DOHH2 (cell line): ENCODE measurements around the gene CISD3.

Source experiments
- H3F3A ChIP-seq: fragments of 200-600 bp; sonication (generic), shearing (Covaris generic); 2 replicates; pipeline ENCODE4 v1.6.0; 2016; ENCODE audit warnings: antibody characterized with exemption, mild to moderate bottlenecking; ENCODE audit not compliant: control insufficient read depth, insufficient read depth
- H3K27ac ChIP-seq: fragments of 200-600 bp; sonication (generic); 2 replicates; pipeline ENCODE4 v1.5.1; 2014; ENCODE audit warnings: low read depth, mild to moderate bottlenecking, low read length, moderate library complexity
- H3K27me3 ChIP-seq: fragments of 200-600 bp; sonication (generic); 2 replicates; pipeline ENCODE4 v1.6.1; 2014; ENCODE audit warnings: mild to moderate bottlenecking, low read length, mixed read lengths; ENCODE audit not compliant: control insufficient read depth
- H3K36me3 ChIP-seq: fragments of 200-600 bp; sonication (generic); 2 replicates; pipeline ENCODE4 v1.6.1; 2014; ENCODE audit warnings: mild to moderate bottlenecking, low read length, moderate library complexity, mixed read lengths; ENCODE audit not compliant: control insufficient read depth
- H3K4me1 ChIP-seq: fragments of 200-600 bp; sonication (generic); 2 replicates; pipeline ENCODE4 v1.6.1; 2014; ENCODE audit warnings: mild to moderate bottlenecking, low read length, mixed read lengths; ENCODE audit not compliant: control insufficient read depth
- H3K4me2 ChIP-seq: fragments of 200-600 bp; sonication (generic); 2 replicates; pipeline ENCODE4 v1.6.0; 2014; ENCODE audit warnings: mild to moderate bottlenecking, low read length, moderate library complexity
- H3K4me3 ChIP-seq: fragments of 200-600 bp; sonication (generic); 2 replicates; pipeline ENCODE4 v1.5.1; 2014; ENCODE audit warnings: mild to moderate bottlenecking, low read length, mixed read lengths
- H3K79me2 ChIP-seq: fragments of 200-600 bp; sonication (generic); 2 replicates; pipeline ENCODE4 v1.6.1; 2014; ENCODE audit warnings: mild to moderate bottlenecking, low read length, mixed read lengths; ENCODE audit not compliant: control insufficient read depth
- H3K9me2 ChIP-seq: fragments of 200-600 bp; sonication (generic); replicated peaks from 2 replicates; pipeline ENCODE4 v1.6.1; 2014; ENCODE audit warnings: mild to moderate bottlenecking, low read length, mixed read lengths; ENCODE audit not compliant: control insufficient read depth
- H3K9me3 ChIP-seq: fragments of 200-600 bp; sonication (generic); 2 replicates; pipeline ENCODE4 v1.6.1; 2014; ENCODE audit warnings: antibody characterized with exemption, low read length, mixed read lengths; ENCODE audit not compliant: control insufficient read depth, insufficient read depth
- H4K20me1 ChIP-seq: fragments of 200-600 bp; sonication (generic); 2 replicates; pipeline ENCODE4 v1.6.0; 2014; ENCODE audit warnings: low read depth, mild to moderate bottlenecking, antibody characterized with exemption, low read length, moderate library complexity; ENCODE audit not compliant: control insufficient read depth, insufficient read depth
- CTCF ChIP-seq: fragments of 200-600 bp; sonication (generic); IDR thresholded peaks from one replicate; pipeline ENCODE4 v1.5.1; 2014; ENCODE audit warnings: antibody characterized with exemption, mild to moderate bottlenecking, low read depth, low read length; ENCODE audit not compliant: poor library complexity, severe bottlenecking
- EZH2phosphoT487 ChIP-seq: fragments of 200-600 bp; sonication (generic); IDR thresholded peaks from 2 replicates; pipeline ENCODE4 v1.6.1; 2017; ENCODE audit warnings: borderline replicate concordance, mild to moderate bottlenecking, antibody characterized with exemption, low read length, moderate library complexity, mixed read lengths

CISD3 gene

GRCh38 chr17:38745545-38745944, 15.4 kb downstream of the CISD3 start:
- Histone ChIP-seq H3K79me2 (no peaks in the 10 kb centered on the region), H3K4me1 (peaks cover 82% of the 10 kb centered on the region), H4K20me1 (no peaks in the 10 kb centered on the region), H3F3A (peaks cover 15% of the 10 kb centered on the region), H3K4me3 (no peak overlapping the region), H3K27me3 (peaks cover 20% of the 10 kb centered on the region), H3K27ac (peak overlapping the region; percentile 20; the same call in 1 of the 2 replicates), H3K9me2 (no peaks in the 10 kb centered on the region), H3K36me3 (no peaks in the 10 kb centered on the region), H3K9me3 (no peaks in the 10 kb centered on the region), H3K4me2 (peak overlapping the region; percentile 97)
- no peak for TF ChIP-seq CTCF
- TF ChIP-seq EZH2phosphoT487 = no peak

GRCh38 chr17:38746004-38746848, 16.1 kb downstream of the CISD3 start:
- Histone ChIP-seq H3K79me2 (no peaks in the 10 kb centered on the region), H3K27me3 (peaks cover 20% of the 10 kb centered on the region), H3F3A (peaks cover 18% of the 10 kb centered on the region), H4K20me1 (no peaks in the 10 kb centered on the region), H3K4me3 (peak overlapping the region; percentile 97), H3K36me3 (no peaks in the 10 kb centered on the region), H3K4me1 (peaks cover 83% of the 10 kb centered on the region), H3K4me2 (peak overlapping the region; percentile 97), H3K27ac (peak overlapping the region; percentile 20; the same call in 1 of the 2 replicates), H3K9me2 (no peaks in the 10 kb centered on the region), H3K9me3 (no peaks in the 10 kb centered on the region)
- no peak for TF ChIP-seq CTCF
- no peak for TF ChIP-seq EZH2phosphoT487

- no peaks in the 10 kb centered on the region; the same call in 1 of the 2 replicates for H3K36me3 ChIP-seq
- peaks cover 20% of the 10 kb centered on the region for H3K27me3 ChIP-seq
- TF ChIP-seq EZH2phosphoT487 (no peak), CTCF (no peak)
- no peaks in the 10 kb centered on the region for H3K9me3 ChIP-seq
- H3K9me2 ChIP-seq = no peaks in the 10 kb centered on the region
- 0 out of 2 replicates have a peak, but pooled peaks cover 1% of the 10 kb centered on the region for H3K79me2 ChIP-seq
- peak overlapping the region; percentile 97 for H3K4me2 ChIP-seq
- no peaks in the 10 kb centered on the region for H4K20me1 ChIP-seq
- H3K4me3 ChIP-seq = peak overlapping the region; percentile 97
- peaks cover 79% of the 10 kb centered on the region for H3K4me1 ChIP-seq
- no peak overlapping the region for H3K27ac ChIP-seq
- H3F3A ChIP-seq = peaks cover 21% of the 10 kb centered on the region
Measured at GRCh38 chr17:38746849-38747462, 16.8 kb downstream of the CISD3 start.
